Measurements from ENCODE around the gene ASXL3. TPM values are rescaled to one million over a fixed set of nuclear protein-coding genes. Genes with fewer than 3 reads are reported as not detected.
A peak's percentile ranks its signal among the peaks of the same experiment; 100 is the strongest.

Gene ASXL3
- total and polyA plus RNA-seq, 4 donors, result 0.08 to 16.3 (median 1.8) TPM

GRCh38 chr18:33750366-33750765, 172.3 kb downstream of the ASXL3 start:
- no peak overlapping the region for H3K4me3 ChIP-seq
- H3K4me1 ChIP-seq (ENCODE audit: control insufficient read depth in 5 of 5, insufficient read depth in 5 of 5, low read length in 5 of 5), result peaks cover 0 to 28% (median 0%) of the 10 kb centered on the region in 5 donors
- ATAC-seq (ENCODE audit: insufficient read depth, low FRiP score) (no peak), DNase-seq (peak in 2 of 3 donors; percentile 36 to 40)
- peaks cover 0 to 9% (median 4%) of the 10 kb centered on the region in 4 donors for H3K36me3 ChIP-seq (ENCODE audit: control insufficient read depth in 4 of 4, insufficient read depth in 4 of 4, low read length in 4 of 4)
- H3K9ac ChIP-seq (ENCODE audit: insufficient read depth in 1 of 2, low read length in 2 of 2), result peak overlapping the region in 1 of 2 donors; percentile 5
- no peaks in the 10 kb centered on the region for H3K9me3 ChIP-seq (ENCODE audit: control insufficient read depth in 4 of 4, insufficient read depth in 3 of 4, low read length in 3 of 4)
- no peak overlapping the region for H3K27ac ChIP-seq (ENCODE audit: low read depth in 1 of 2, low read length in 1 of 2)
- no peaks in the 10 kb centered on the region for H3K27me3 ChIP-seq (ENCODE audit: control insufficient read depth in 3 of 3, insufficient read depth in 3 of 3, low read length in 2 of 3)
- 74 to 84% methylated on average over 3 of the region's 3 CpGs for WGBS, 2 donors
- no peak for TF ChIP-seq CTCF (IDR thresholded peaks at IDR 0.05; ENCODE audit: control extremely low read depth, extremely low read depth)

- Histone ChIP-seq H3K4me3 (no peak overlapping the region), H3K27me3 (ENCODE audit: control insufficient read depth in 3 of 3, insufficient read depth in 3 of 3, low read length in 2 of 3) (no peaks in the 10 kb centered on the region), H3K9me3 (ENCODE audit: control insufficient read depth in 4 of 4, insufficient read depth in 3 of 4, low read length in 3 of 4) (no peaks in the 10 kb centered on the region), H3K9ac (ENCODE audit: insufficient read depth in 1 of 2, low read length in 2 of 2) (no peak overlapping the region), H3K27ac (ENCODE audit: low read depth in 1 of 2, low read length in 1 of 2) (no peak overlapping the region), H3K36me3 (ENCODE audit: control insufficient read depth in 4 of 4, insufficient read depth in 4 of 4, low read length in 4 of 4) (peaks cover 0 to 6% (median under 1%) of the 10 kb centered on the region in 4 donors), H3K4me1 (ENCODE audit: control insufficient read depth in 5 of 5, insufficient read depth in 5 of 5, low read length in 5 of 5) (peaks cover 0 to 41% (median 0%) of the 10 kb centered on the region in 5 donors)
- WGBS, 2 donors, result 49 to 50% methylated on average over 4 of the region's 4 CpGs
- DNase-seq, result peak in 2 of 3 donors; percentile 49 to 70
- no peak for ATAC-seq (ENCODE audit: insufficient read depth, low FRiP score)
- no peak for TF ChIP-seq CTCF (IDR thresholded peaks at IDR 0.05; ENCODE audit: control extremely low read depth, extremely low read depth)
Measured at GRCh38 chr18:33751613-33752221, 173.7 kb downstream of the ASXL3 start.

GRCh38 chr18:33755391-33755790, 177.4 kb downstream of the ASXL3 start:
- ATAC-seq (ENCODE audit: insufficient read depth, low FRiP score) (no peak), DNase-seq (peak in 2 of 3 donors; percentile 52 to 54)
- TF ChIP-seq CTCF (IDR thresholded peaks at IDR 0.05; ENCODE audit: control extremely low read depth, extremely low read depth), result no peak
- WGBS, 2 donors, result 55 to 79% methylated on average over 3 of the region's 3 CpGs
- no peak overlapping the region for H3K27ac ChIP-seq (ENCODE audit: low read depth in 1 of 2, low read length in 1 of 2)
- no peaks in the 10 kb centered on the region for H3K36me3 ChIP-seq (ENCODE audit: control insufficient read depth in 4 of 4, insufficient read depth in 4 of 4, low read length in 4 of 4)
- H3K4me3 ChIP-seq, result no peak overlapping the region
- H3K9ac ChIP-seq (ENCODE audit: insufficient read depth in 1 of 2, low read length in 2 of 2), result no peak overlapping the region
- H3K27me3 ChIP-seq (ENCODE audit: control insufficient read depth in 3 of 3, insufficient read depth in 3 of 3, low read length in 2 of 3), result no peaks in the 10 kb centered on the region
- H3K9me3 ChIP-seq (ENCODE audit: control insufficient read depth in 4 of 4, insufficient read depth in 3 of 4, low read length in 3 of 4), result no peaks in the 10 kb centered on the region
- H3K4me1 ChIP-seq (ENCODE audit: control insufficient read depth in 5 of 5, insufficient read depth in 5 of 5, low read length in 5 of 5), result peaks cover 0 to 38% (median 0%) of the 10 kb centered on the region in 5 donors
